ENCODE measurements around the gene MEGF9.
"Not testable (repeated sequence)": the region's sequence is repeated elsewhere in the genome, so short reads cannot be mapped to it uniquely, and the experiment has no call there.

Gene MEGF9

DNA sequence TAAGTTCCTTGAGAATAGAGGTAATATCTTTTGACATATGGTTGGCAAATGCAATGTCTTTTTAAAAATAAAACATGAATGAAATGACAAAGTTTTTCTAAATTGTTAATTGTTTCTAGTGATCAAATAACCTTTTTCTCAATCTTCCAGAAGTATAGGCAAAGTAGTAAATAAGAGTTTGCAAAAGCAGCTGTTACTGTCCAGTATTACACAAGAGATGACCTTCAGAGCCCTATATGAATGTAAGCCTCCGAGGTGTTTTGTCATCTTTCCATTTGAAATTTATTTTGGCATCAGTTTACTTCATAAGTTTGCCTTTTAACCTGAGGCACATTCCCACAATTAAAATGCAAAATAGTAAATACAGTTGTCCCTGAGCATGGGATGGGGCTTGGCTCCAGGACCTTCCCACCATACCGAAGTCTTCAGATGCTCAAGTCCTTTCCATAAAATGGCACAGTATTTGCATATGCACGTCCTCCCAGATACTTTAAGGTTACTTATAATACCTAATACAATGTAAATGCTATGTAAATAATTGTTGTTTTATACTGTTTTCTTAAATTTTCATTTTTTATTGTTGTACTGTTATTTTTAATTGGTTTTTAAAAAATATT, 65.6 kb downstream of the MEGF9 start:
- DNase-seq = no peak
- Histone ChIP-seq H3K4me1 (peaks cover 0 to 4% (median 0%) of the 10 kb centered on the region in 4 donors), H3K4me3 (no peak overlapping the region), H3K27ac (no peak overlapping the region), H3K9me3 (no peaks in the 10 kb centered on the region), H3K27me3 (no peaks in the 10 kb centered on the region), H3K36me3 (no peaks in the 10 kb centered on the region)
- intact Hi-C loops (cut with DNase I; ENCODE audit: low total_unique reads) = no loop called here
- TF ChIP-seq, protein P1, sequence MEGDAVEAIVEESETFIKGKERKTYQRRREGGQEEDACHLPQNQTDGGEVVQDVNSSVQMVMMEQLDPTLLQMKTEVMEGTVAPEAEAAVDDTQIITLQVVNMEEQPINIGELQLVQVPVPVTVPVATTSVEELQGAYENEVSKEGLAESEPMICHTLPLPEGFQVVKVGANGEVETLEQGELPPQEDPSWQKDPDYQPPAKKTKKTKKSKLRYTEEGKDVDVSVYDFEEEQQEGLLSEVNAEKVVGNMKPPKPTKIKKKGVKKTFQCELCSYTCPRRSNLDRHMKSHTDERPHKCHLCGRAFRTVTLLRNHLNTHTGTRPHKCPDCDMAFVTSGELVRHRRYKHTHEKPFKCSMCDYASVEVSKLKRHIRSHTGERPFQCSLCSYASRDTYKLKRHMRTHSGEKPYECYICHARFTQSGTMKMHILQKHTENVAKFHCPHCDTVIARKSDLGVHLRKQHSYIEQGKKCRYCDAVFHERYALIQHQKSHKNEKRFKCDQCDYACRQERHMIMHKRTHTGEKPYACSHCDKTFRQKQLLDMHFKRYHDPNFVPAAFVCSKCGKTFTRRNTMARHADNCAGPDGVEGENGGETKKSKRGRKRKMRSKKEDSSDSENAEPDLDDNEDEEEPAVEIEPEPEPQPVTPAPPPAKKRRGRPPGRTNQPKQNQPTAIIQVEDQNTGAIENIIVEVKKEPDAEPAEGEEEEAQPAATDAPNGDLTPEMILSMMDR (IDR thresholded peaks at IDR 0.05) = no peak

DNA sequence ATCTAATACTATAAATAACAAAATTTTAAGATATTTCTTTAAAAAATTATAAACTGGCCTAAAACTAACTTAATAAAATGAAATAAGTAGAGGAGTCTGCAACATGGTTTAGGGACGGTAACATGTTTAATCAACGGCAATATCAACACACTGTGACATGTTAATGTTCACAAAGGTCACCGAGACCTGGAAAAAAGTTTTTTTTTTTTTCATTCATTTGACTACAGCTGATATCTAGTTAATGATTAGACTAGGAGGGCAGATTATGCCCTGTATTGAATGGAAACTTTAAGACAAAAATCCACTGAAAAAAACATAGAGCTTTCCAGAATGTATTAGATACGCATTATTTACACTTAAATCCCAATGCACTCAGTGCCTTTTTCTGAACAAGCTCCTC, 67.3 kb downstream of the MEGF9 start:
- TF ChIP-seq, protein P1 (IDR thresholded peaks at IDR 0.05) = no peak
- H3K4me1 ChIP-seq = peaks cover 0 to 4% (median 0%) of the 10 kb centered on the region in 4 donors
- no peaks in the 10 kb centered on the region for H3K9me3 ChIP-seq
- DNase-seq = no peak
- H3K4me3 ChIP-seq = no peak overlapping the region
- no peaks in the 10 kb centered on the region for H3K27me3 ChIP-seq
- no peak overlapping the region for H3K27ac ChIP-seq
- H3K36me3 ChIP-seq = no peaks in the 10 kb centered on the region
- intact Hi-C loops (cut with DNase I; ENCODE audit: low total_unique reads) = no loop called here

DNA sequence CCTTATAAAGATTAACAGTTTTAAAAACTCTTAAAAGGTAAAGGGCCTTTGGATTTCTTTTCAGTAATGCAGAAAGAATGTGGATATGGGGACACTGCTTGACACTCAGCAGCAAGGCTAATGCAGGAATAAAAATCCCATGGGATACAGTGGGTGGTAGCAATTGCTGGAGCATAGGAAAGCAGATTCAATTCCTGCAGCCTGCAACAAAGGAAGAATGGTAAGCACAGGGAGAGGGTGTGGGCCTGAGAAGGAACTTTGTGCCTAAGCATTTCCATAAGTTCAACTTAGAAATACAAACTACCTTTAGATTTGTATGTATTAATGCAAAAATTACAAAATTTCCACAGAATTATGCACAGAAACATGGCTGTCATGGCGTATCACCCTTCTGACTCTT, 68.5 kb downstream of the MEGF9 start:
- TF ChIP-seq, protein P1 (IDR thresholded peaks at IDR 0.05) = no peak
- DNase-seq = no peak

DNA sequence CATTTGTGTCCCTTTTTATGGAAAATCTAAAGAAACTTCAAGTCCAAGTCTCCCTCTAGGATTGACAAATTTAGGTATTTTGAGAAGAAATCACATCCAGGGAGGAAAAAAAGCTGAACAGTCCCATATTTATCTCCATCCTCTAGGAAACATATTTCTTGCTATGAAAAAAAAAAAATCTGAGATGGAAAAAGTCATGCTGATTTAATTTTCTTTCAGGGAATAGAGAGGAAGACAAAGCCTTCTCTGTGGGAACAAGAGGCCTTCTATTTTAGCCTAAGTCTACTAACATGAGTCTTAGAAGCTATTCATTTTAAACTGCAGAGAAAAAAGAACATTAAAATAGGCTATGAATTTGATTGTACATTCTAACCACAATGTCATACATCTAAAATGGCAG, 71.2 kb downstream of the MEGF9 start:
- DNase-seq = no peak
- Histone ChIP-seq H3K27ac (no peak overlapping the region), H3K4me3 (no peak overlapping the region), H3K9me3 (no peaks in the 10 kb centered on the region), H3K27me3 (no peaks in the 10 kb centered on the region), H3K4me1 (peaks cover 0 to 4% (median 0%) of the 10 kb centered on the region in 4 donors), H3K36me3 (no peaks in the 10 kb centered on the region)
- TF ChIP-seq, protein P1 (IDR thresholded peaks at IDR 0.05) = no peak
- intact Hi-C loops (cut with DNase I; ENCODE audit: low total_unique reads) = no loop called here

More for the DNA sequence above, 68.5 kb downstream of the MEGF9 start:
- no peak overlapping the region for H3K4me3 ChIP-seq
- no peaks in the 10 kb centered on the region for H3K36me3 ChIP-seq
- H3K27ac ChIP-seq = no peak overlapping the region
- no peaks in the 10 kb centered on the region for H3K9me3 ChIP-seq
- intact Hi-C loops (cut with DNase I; ENCODE audit: low total_unique reads) = no loop called here
- no peaks in the 10 kb centered on the region for H3K27me3 ChIP-seq
- peaks cover 0 to 4% (median 0%) of the 10 kb centered on the region in 4 donors for H3K4me1 ChIP-seq

DNA sequence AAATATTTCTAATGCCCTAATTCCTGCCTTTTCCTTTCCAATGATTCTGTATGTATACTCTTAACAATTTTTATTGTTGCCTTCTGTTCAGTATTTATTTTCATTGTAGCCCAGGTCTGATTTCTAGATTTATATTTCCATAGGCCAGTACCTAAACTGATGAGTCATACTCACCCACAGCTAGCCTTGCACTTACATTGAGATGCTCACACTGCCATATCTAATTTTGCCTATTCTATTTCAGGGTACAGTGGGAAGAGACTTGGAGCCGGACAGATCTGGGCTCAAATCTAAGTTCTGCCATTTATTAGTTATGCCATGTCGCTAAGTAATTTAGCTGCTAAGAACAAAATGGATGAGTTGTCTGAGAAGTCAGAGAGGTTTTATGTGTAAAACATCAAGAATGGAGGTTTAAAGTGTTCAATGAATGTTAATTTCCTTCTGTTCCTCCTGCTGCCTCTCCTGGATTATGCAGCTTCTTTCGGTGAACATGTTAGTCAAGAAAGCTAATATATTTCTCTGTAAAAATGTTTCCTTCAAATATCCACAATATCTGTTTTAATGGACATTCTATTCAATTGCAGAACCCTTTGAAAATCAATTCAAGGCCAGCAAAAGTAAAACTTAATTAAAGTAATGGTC, 72.0 kb downstream of the MEGF9 start:
- H3K36me3 ChIP-seq = no peaks in the 10 kb centered on the region
- no peak overlapping the region for H3K27ac ChIP-seq
- peaks cover 0 to 4% (median 0%) of the 10 kb centered on the region in 4 donors for H3K4me1 ChIP-seq
- intact Hi-C loops (cut with DNase I; ENCODE audit: low total_unique reads) = no loop called here
- TF ChIP-seq, protein P1 (IDR thresholded peaks at IDR 0.05) = no peak
- H3K27me3 ChIP-seq = no peaks in the 10 kb centered on the region
- no peak overlapping the region for H3K4me3 ChIP-seq
- H3K9me3 ChIP-seq = no peaks in the 10 kb centered on the region
- DNase-seq = no peak

DNA sequence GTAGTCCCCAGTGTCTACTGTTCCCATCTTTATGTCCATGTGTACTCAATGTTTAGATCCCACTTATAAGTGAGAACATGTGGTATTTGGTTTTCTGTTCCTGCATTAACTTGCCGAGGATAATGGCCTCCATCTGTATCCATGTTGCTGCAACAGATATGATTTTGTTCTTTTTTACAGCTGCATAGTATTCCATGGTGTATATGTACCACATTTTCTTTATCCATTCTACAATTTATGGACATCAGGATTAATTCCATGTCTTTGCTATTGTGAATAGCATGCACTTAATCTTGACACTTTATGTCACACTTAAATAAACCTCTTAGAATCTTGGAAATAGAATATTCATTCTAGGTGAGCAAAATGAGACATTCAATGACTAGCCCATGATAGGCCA, 73.4 kb downstream of the MEGF9 start:
- H3K36me3 ChIP-seq; H3K9me3 ChIP-seq; H3K4me3 ChIP-seq; H3K27me3 ChIP-seq; DNase-seq; H3K27ac ChIP-seq; H3K4me1 ChIP-seq; intact Hi-C loops (cut with DNase I; ENCODE audit: low total_unique reads): not testable (repeated sequence)

All from tibial artery (tissue), 4 donors.